Measurements from ENCODE around the gene PRDM5. TPM values are rescaled to one million over a fixed set of nuclear protein-coding genes. Genes with fewer than 3 reads are reported as not detected.

PRDM5 gene
- total RNA-seq, 1 experiment from 2014 or later: 1.4 TPM

DNA sequence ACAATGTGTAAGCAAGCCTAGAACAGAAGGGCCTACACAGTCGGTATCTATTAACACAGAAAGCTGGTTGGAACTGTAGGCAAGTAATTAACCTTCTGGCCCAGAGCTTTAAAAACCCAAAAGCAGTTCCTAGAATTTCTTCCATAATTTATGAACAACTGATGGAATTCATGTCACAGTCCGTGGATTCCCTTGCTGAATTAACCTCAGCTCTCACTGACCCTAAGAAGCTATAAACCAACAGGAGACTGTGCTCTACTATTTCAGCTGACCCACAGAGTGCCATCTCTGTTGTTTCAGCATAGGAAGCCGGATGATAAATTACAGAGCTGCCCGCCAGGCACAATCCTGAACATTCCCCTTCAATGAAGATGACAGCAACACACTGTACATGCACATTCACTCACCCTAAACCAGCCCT is 157.3 kb downstream of the PRDM5 start:
- Histone ChIP-seq H3K36me3 (ENCODE audit: insufficient read depth, low read length) (no peaks in the 10 kb centered on the region), H3K27me3 (ENCODE audit: low read length) (no peaks in the 10 kb centered on the region), H4K20me1 (ENCODE audit: insufficient read depth, low read depth, low read length) (no peaks in the 10 kb centered on the region), H3K4me2 (ENCODE audit: low read depth, low read length, poor library complexity, severe bottlenecking) (no peak overlapping the region), H3K9ac (ENCODE audit: low read length) (no peak overlapping the region), H3K27ac (ENCODE audit: low read length) (no peak overlapping the region), H3K79me2 (ENCODE audit: low read length) (no peaks in the 10 kb centered on the region), H3K9me2 (replicated peaks; ENCODE audit: insufficient read depth, low read length) (no peaks in the 10 kb centered on the region), H2AFZ (ENCODE audit: low read length) (no peak overlapping the region), H3K4me1 (ENCODE audit: low read length) (no peaks in the 10 kb centered on the region; the same call in 1 of the 2 replicates), H3K4me3 (ENCODE audit: low read length) (no peak overlapping the region), H3K9me3 (ENCODE audit: low read length) (no peaks in the 10 kb centered on the region)
- DNase-seq: no peak

DNA sequence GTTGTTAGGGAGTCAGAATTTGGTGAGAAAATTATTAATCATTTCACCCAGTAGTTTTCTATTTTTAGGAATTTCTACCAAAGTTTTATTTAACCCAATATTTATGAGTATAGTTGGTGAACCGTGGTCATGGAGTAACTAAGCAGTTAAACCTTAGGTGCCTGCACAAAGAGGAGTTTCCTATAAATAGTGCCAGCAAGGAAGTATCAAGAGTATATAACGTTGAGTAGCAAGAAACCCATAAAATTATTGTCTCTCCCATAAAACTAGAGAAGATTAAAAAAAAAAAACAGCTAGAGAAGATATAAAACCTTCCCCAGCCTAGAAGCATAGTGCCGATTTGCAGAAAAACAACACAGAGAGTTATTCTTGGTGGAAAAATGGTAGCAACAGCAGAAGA is 158.9 kb downstream of the PRDM5 start:
- no peaks in the 10 kb centered on the region for H3K27me3 ChIP-seq (ENCODE audit: low read length)
- H3K36me3 ChIP-seq (ENCODE audit: insufficient read depth, low read length): no peaks in the 10 kb centered on the region
- H3K9ac ChIP-seq (ENCODE audit: low read length): no peak overlapping the region
- H4K20me1 ChIP-seq (ENCODE audit: insufficient read depth, low read depth, low read length): no peaks in the 10 kb centered on the region
- no peak overlapping the region for H3K27ac ChIP-seq (ENCODE audit: low read length)
- H3K9me3 ChIP-seq (ENCODE audit: low read length): no peaks in the 10 kb centered on the region
- no peak overlapping the region for H3K4me2 ChIP-seq (ENCODE audit: low read depth, low read length, poor library complexity, severe bottlenecking)
- H2AFZ ChIP-seq (ENCODE audit: low read length): no peak overlapping the region
- no peaks in the 10 kb centered on the region for H3K9me2 ChIP-seq (replicated peaks; ENCODE audit: insufficient read depth, low read length)
- DNase-seq: no peak
- no peak overlapping the region for H3K4me3 ChIP-seq (ENCODE audit: low read length)
- no peaks in the 10 kb centered on the region for H3K79me2 ChIP-seq (ENCODE audit: low read length)
- H3K4me1 ChIP-seq (ENCODE audit: low read length): no peaks in the 10 kb centered on the region; the same call in 1 of the 2 replicates

DNA sequence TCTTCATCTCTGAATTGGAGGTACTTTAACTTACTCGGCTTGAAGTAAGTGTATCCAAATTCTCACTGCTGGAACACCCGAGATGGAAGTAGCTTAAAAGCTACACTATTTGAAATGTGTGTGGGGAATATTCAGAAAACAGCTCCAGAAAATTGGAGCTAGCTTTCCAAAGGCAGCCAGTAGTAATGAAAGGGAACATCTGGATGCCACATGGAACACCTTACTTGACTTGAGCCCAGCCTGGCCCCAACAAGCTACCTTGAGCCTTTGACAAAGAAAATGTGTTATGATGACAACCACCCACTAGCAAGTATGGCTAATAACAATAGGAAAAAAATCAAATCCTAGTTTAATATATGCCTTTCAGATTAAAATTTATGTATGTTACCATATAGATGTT is 161.5 kb downstream of the PRDM5 start:
- H4K20me1 ChIP-seq (ENCODE audit: insufficient read depth, low read depth, low read length): no peaks in the 10 kb centered on the region
- H3K27me3 ChIP-seq (ENCODE audit: low read length): no peaks in the 10 kb centered on the region
- H2AFZ ChIP-seq (ENCODE audit: low read length): no peak overlapping the region
- H3K9ac ChIP-seq (ENCODE audit: low read length): no peak overlapping the region
- no peak overlapping the region for H3K4me2 ChIP-seq (ENCODE audit: low read depth, low read length, poor library complexity, severe bottlenecking)
- no peaks in the 10 kb centered on the region for H3K79me2 ChIP-seq (ENCODE audit: low read length)
- no peak for DNase-seq
- no peak overlapping the region for H3K4me3 ChIP-seq (ENCODE audit: low read length)
- H3K36me3 ChIP-seq (ENCODE audit: insufficient read depth, low read length): no peaks in the 10 kb centered on the region
- H3K9me2 ChIP-seq (replicated peaks; ENCODE audit: insufficient read depth, low read length): no peaks in the 10 kb centered on the region
- H3K4me1 ChIP-seq (ENCODE audit: low read length): no peaks in the 10 kb centered on the region; the same call in 1 of the 2 replicates
- no peaks in the 10 kb centered on the region for H3K9me3 ChIP-seq (ENCODE audit: low read length)
- no peak overlapping the region for H3K27ac ChIP-seq (ENCODE audit: low read length)

DNA sequence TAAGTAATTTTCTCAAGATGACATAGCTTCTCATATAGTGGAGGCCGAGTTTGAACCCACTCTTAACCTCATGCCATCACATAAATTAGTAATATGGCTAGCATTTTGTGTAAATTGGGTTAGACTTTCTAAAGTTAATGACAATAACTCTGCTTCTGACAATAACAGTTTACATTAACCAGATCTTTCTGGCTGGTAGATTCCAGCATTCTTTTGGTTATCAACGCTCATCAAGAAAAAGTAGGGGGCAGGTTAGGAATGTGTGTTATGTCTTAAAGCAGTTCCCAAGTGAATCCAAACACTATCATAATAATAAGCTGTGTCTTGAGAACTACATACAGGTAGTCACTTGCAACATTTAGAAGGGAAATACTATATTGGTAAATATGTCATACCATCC is 162.5 kb downstream of the PRDM5 start:
- Histone ChIP-seq H3K79me2 (ENCODE audit: low read length) (no peaks in the 10 kb centered on the region), H3K4me2 (ENCODE audit: low read depth, low read length, poor library complexity, severe bottlenecking) (no peak overlapping the region), H3K27ac (ENCODE audit: low read length) (no peak overlapping the region)

DNA sequence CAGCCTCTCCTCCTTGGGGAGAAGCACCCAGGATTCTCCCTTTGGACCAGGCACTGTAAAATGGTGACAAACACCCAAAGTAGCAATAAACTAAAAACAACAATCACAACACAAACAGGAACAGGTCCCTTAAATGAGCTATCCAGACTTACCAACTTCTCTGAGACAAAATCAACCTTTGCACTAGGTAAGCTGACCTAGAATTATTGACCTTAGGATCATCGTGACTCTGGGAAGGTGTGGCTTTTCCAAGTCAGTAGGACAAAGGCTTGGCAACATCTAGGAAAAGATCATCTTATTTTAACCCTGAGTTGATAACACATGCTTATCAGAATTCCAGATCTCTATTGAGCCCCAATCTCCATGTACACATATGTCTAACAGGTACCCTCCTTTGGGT is 166.7 kb downstream of the PRDM5 start:
- H2AFZ ChIP-seq (ENCODE audit: low read length): no peak overlapping the region
- no peaks in the 10 kb centered on the region; the same call in 1 of the 2 replicates for H3K4me1 ChIP-seq (ENCODE audit: low read length)
- H3K4me3 ChIP-seq (ENCODE audit: low read length): no peak overlapping the region
- DNase-seq: no peak
- no peaks in the 10 kb centered on the region for H3K27me3 ChIP-seq (ENCODE audit: low read length)
- no peaks in the 10 kb centered on the region for H3K9me3 ChIP-seq (ENCODE audit: low read length)
- no peak overlapping the region for H3K9ac ChIP-seq (ENCODE audit: low read length)
- H3K4me2 ChIP-seq (ENCODE audit: low read depth, low read length, poor library complexity, severe bottlenecking): no peak overlapping the region
- no peaks in the 10 kb centered on the region for H3K9me2 ChIP-seq (replicated peaks; ENCODE audit: insufficient read depth, low read length)
- no peaks in the 10 kb centered on the region for H3K79me2 ChIP-seq (ENCODE audit: low read length)
- H3K27ac ChIP-seq (ENCODE audit: low read length): no peak overlapping the region
- H4K20me1 ChIP-seq (ENCODE audit: insufficient read depth, low read depth, low read length): no peaks in the 10 kb centered on the region
- H3K36me3 ChIP-seq (ENCODE audit: insufficient read depth, low read length): no peaks in the 10 kb centered on the region

More for the DNA sequence above, 162.5 kb downstream of the PRDM5 start:
- H3K27me3 ChIP-seq (ENCODE audit: low read length): no peaks in the 10 kb centered on the region
- H3K9me2 ChIP-seq (replicated peaks; ENCODE audit: insufficient read depth, low read length): no peaks in the 10 kb centered on the region
- H3K4me3 ChIP-seq (ENCODE audit: low read length): no peak overlapping the region
- H3K9me3 ChIP-seq (ENCODE audit: low read length): no peaks in the 10 kb centered on the region
- no peaks in the 10 kb centered on the region for H3K4me1 ChIP-seq (ENCODE audit: low read length)
- no peaks in the 10 kb centered on the region for H3K36me3 ChIP-seq (ENCODE audit: insufficient read depth, low read length)
- no peak overlapping the region for H2AFZ ChIP-seq (ENCODE audit: low read length)
- H3K9ac ChIP-seq (ENCODE audit: low read length): no peak overlapping the region
- DNase-seq: no peak
- H4K20me1 ChIP-seq (ENCODE audit: insufficient read depth, low read depth, low read length): no peaks in the 10 kb centered on the region

DNA sequence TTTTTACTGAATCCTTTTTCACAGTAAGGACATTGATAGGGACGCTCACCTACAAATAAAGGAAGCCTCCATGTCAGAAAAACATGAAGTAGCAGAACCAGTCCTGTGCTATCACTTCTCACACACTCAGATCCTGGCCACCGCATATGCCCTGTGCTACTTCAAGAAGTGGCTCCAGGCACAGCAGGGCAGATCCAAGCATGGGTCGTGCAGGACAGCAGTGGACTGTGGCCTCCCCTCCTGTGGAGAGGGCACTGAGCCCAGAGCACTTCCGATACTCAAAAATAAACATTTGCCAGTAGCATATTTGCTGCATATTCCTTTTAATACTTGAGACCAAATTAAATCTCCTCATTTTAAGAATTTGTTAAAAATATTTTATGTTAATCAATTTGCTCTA is 167.9 kb downstream of the PRDM5 start:
- H3K27ac ChIP-seq (ENCODE audit: low read length): no peak overlapping the region
- no peak overlapping the region for H3K9ac ChIP-seq (ENCODE audit: low read length)
- H2AFZ ChIP-seq (ENCODE audit: low read length): no peak overlapping the region
- no peaks in the 10 kb centered on the region for H3K79me2 ChIP-seq (ENCODE audit: low read length)
- H3K9me3 ChIP-seq (ENCODE audit: low read length): no peaks in the 10 kb centered on the region
- H4K20me1 ChIP-seq (ENCODE audit: insufficient read depth, low read depth, low read length): no peaks in the 10 kb centered on the region
- DNase-seq: no peak
- H3K27me3 ChIP-seq (ENCODE audit: low read length): no peaks in the 10 kb centered on the region
- H3K36me3 ChIP-seq (ENCODE audit: insufficient read depth, low read length): no peaks in the 10 kb centered on the region
- H3K9me2 ChIP-seq (replicated peaks; ENCODE audit: insufficient read depth, low read length): no peaks in the 10 kb centered on the region
- no peak overlapping the region for H3K4me3 ChIP-seq (ENCODE audit: low read length)
- peaks cover under 1% of the 10 kb centered on the region; the same call in 1 of the 2 replicates for H3K4me1 ChIP-seq (ENCODE audit: low read length)
- H3K4me2 ChIP-seq (ENCODE audit: low read depth, low read length, poor library complexity, severe bottlenecking): no peak overlapping the region

DNA sequence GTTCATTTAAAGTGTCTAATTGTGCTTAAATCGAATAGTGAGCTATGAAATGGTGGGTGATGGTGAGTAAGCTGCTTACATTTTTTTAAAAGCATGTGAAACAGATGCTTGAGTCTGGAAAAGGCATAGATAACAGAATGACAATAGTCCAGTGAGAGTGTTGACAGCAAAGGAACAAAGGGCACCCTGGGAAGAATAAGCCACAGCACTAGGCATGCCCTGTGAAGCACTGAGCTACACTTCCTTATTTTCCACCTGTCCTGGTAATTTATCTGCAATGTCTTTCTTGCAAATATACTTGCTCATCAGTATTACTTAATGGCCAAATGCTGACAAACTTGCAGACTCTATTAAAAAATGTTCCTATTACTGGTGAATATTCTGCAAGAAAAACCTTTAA is 168.7 kb downstream of the PRDM5 start:
- DNase-seq: no peak
- H3K9me2 ChIP-seq (replicated peaks; ENCODE audit: insufficient read depth, low read length): no peaks in the 10 kb centered on the region
- H3K27ac ChIP-seq (ENCODE audit: low read length): no peak overlapping the region
- no peak overlapping the region for H2AFZ ChIP-seq (ENCODE audit: low read length)
- H3K79me2 ChIP-seq (ENCODE audit: low read length): no peaks in the 10 kb centered on the region
- H3K27me3 ChIP-seq (ENCODE audit: low read length): no peaks in the 10 kb centered on the region
- no peaks in the 10 kb centered on the region for H4K20me1 ChIP-seq (ENCODE audit: insufficient read depth, low read depth, low read length)
- no peaks in the 10 kb centered on the region for H3K9me3 ChIP-seq (ENCODE audit: low read length)
- no peak overlapping the region for H3K4me2 ChIP-seq (ENCODE audit: low read depth, low read length, poor library complexity, severe bottlenecking)
- no peaks in the 10 kb centered on the region for H3K36me3 ChIP-seq (ENCODE audit: insufficient read depth, low read length)
- no peak overlapping the region for H3K4me3 ChIP-seq (ENCODE audit: low read length)
- H3K4me1 ChIP-seq (ENCODE audit: low read length): peaks cover 7% of the 10 kb centered on the region
- H3K9ac ChIP-seq (ENCODE audit: low read length): no peak overlapping the region

DNA sequence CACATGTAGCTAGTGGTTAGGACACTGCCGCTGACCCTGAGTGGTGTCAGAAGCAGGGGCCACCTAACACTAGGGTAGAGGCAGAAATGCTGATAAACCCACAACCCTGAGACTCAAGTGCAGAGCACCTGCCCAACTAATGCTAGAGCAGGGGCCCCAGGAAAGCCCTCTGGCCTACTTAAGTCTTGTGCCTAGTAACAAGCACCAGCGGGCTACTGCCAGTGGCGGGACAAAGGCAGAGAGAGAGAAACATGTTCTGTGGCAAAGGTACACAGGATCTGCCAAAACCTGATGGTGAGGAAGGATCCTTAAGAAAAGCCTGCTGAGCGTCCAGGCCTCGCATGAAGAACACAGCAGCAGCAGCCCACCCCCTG is 172.4 kb downstream of the PRDM5 start:
- Histone ChIP-seq H3K4me2 (ENCODE audit: low read depth, low read length, poor library complexity, severe bottlenecking) (no peak overlapping the region), H2AFZ (ENCODE audit: low read length) (no peak overlapping the region), H3K9me2 (replicated peaks; ENCODE audit: insufficient read depth, low read length) (no peaks in the 10 kb centered on the region), H3K4me3 (ENCODE audit: low read length) (no peak overlapping the region), H3K27ac (ENCODE audit: low read length) (no peak overlapping the region), H3K9me3 (ENCODE audit: low read length) (no peaks in the 10 kb centered on the region), H3K36me3 (ENCODE audit: insufficient read depth, low read length) (no peaks in the 10 kb centered on the region), H3K27me3 (ENCODE audit: low read length) (no peaks in the 10 kb centered on the region), H3K9ac (ENCODE audit: low read length) (no peak overlapping the region), H3K4me1 (ENCODE audit: low read length) (peaks cover 7% of the 10 kb centered on the region), H3K79me2 (ENCODE audit: low read length) (no peaks in the 10 kb centered on the region), H4K20me1 (ENCODE audit: insufficient read depth, low read depth, low read length) (no peaks in the 10 kb centered on the region)
- DNase-seq: no peak

Data from Karpas-422 (cell line).